Measurements from ENCODE around the gene NLRP1. TPM values are rescaled to one million over a fixed set of nuclear protein-coding genes. Genes with fewer than 3 reads are reported as not detected.

NLRP1 gene
- total and polyA plus RNA-seq, 10 of the 15 experiments (the other 5 are each of a cell fraction or from before 2014, with no cell fraction given): 2.8 to 21.8 (median 11.9) TPM

- BruUV-seq (replicated peaks): no TSS peak
- Histone ChIP-seq H3K27me3 (replicated peaks in 1 of 2; ENCODE audit: control insufficient read depth in 2 of 2, insufficient read depth in 2 of 2, low read length in 1 of 2) (no peaks in the 10 kb centered on the region), H3K79me2 (ENCODE audit: control insufficient read depth, insufficient read depth, low read length) (no peaks in the 10 kb centered on the region), H3K9me3 (replicated peaks; ENCODE audit: control insufficient read depth, insufficient read depth, low read length) (no peaks in the 10 kb centered on the region), H3K36me3 (ENCODE audit: control insufficient read depth in 2 of 2, insufficient read depth in 2 of 2, low read length in 1 of 2) (no peaks in the 10 kb centered on the region; a peak in 2 of 4 replicates), H2AFZ (ENCODE audit: control insufficient read depth, low read depth, low read length) (no peak overlapping the region), H3K4me2 (ENCODE audit: control insufficient read depth, insufficient read depth) (no peak overlapping the region), H4K20me1 (ENCODE audit: control insufficient read depth, insufficient read depth) (no peaks in the 10 kb centered on the region), H3K27ac (ENCODE audit: control insufficient read depth, insufficient read depth) (no peak overlapping the region), H3K9ac (ENCODE audit: control insufficient read depth, insufficient read depth, low read length) (no peak overlapping the region), H3K4me1 (ENCODE audit: control insufficient read depth, insufficient read depth, low read length) (no peaks in the 10 kb centered on the region), H3K4me3 (no peak overlapping the region)
- intact Hi-C loops (cut with micrococcal nuclease; ENCODE audit: unreplicated experiment): no loop called here
- in situ Hi-C loops (cut with MboI): no loop called here
- POLR2A ChIA-PET: no interaction called here
- WGBS (ENCODE audit: insufficient coverage, insufficient replicate concordance, low lambda C conversion rate, missing lambda C conversion rate): 91% methylated on average over 17 of the region's 17 CpGs
- DNase-seq (ENCODE audit: low read depth, low spot score): no peak
- RAD21 ChIA-PET (ENCODE audit: unreplicated experiment): no interaction called here
- SMC1A ChIA-PET (ENCODE audit: uncharacterized antibody, unreplicated experiment): interaction anchor here (1.0 kb wide), 1 partner anchor 10 kb away, joined by 3 read pairs; no protein-coding TSS in a partner anchor
- no peak for TF ChIP-seq TAF1 (IDR thresholded peaks at IDR 0.05; ENCODE audit: borderline replicate concordance, low read depth, low read length)
- TF ChIP-seq FOXM1 (IDR thresholded peaks at IDR 0.05; ENCODE audit: low read depth, low read length): no peak
- TF ChIP-seq NFIC (IDR thresholded peaks at IDR 0.05; ENCODE audit: low read depth, low read length): no peak
- no peak for TF ChIP-seq WRNIP1 (IDR thresholded peaks at IDR 0.05; ENCODE audit: borderline replicate concordance, low read depth, low read length)
- CTCF ChIA-PET: no interaction called here
- no peak for FAIRE-seq
- ATAC-seq: no peak
Measured at GRCh38 chr17:5511401-5512225, 72.7 kb downstream of the NLRP1 start.

- in situ Hi-C loops (cut with MboI): no loop called here
- Histone ChIP-seq H3K4me3 (no peak overlapping the region), H3K9me3 (replicated peaks; ENCODE audit: control insufficient read depth, insufficient read depth, low read length) (no peaks in the 10 kb centered on the region), H3K27me3 (replicated peaks in 1 of 2; ENCODE audit: control insufficient read depth in 2 of 2, insufficient read depth in 2 of 2, low read length in 1 of 2) (no peaks in the 10 kb centered on the region), H4K20me1 (ENCODE audit: control insufficient read depth, insufficient read depth) (no peaks in the 10 kb centered on the region), H3K79me2 (ENCODE audit: control insufficient read depth, insufficient read depth, low read length) (no peaks in the 10 kb centered on the region), H3K4me2 (ENCODE audit: control insufficient read depth, insufficient read depth) (no peak overlapping the region), H3K27ac (ENCODE audit: control insufficient read depth, insufficient read depth) (no peak overlapping the region), H2AFZ (ENCODE audit: control insufficient read depth, low read depth, low read length) (no peak overlapping the region), H3K4me1 (ENCODE audit: control insufficient read depth, insufficient read depth, low read length) (no peaks in the 10 kb centered on the region), H3K36me3 (ENCODE audit: control insufficient read depth in 2 of 2, insufficient read depth in 2 of 2, low read length in 1 of 2) (no peaks in the 10 kb centered on the region; a peak in 2 of 4 replicates), H3K9ac (ENCODE audit: control insufficient read depth, insufficient read depth, low read length) (no peak overlapping the region)
- TF ChIP-seq BCL11A (IDR thresholded peaks at IDR 0.05; ENCODE audit: low read depth, low read length) (no peak), ATF7 (IDR thresholded peaks at IDR 0.05; ENCODE audit: low read depth) (no peak), ASH2L (IDR thresholded peaks at IDR 0.05; ENCODE audit: borderline replicate concordance, low read depth) (no peak), NRF1 (conservative IDR thresholded peaks at IDR 0.05; ENCODE audit: low read depth, low read length) (no peak)
- CTCF ChIA-PET: no interaction called here
- 95% methylated on average over 7 of the region's 8 CpGs for WGBS (ENCODE audit: insufficient coverage, insufficient replicate concordance, low lambda C conversion rate, missing lambda C conversion rate)
- FAIRE-seq (no peak), ATAC-seq (no peak), DNase-seq (ENCODE audit: low read depth, low spot score) (no peak)
- intact Hi-C loops (cut with micrococcal nuclease; ENCODE audit: unreplicated experiment): no loop called here
- POLR2A ChIA-PET: no interaction called here
- RAD21 ChIA-PET (ENCODE audit: unreplicated experiment): no interaction called here
- no TSS peak for BruUV-seq (replicated peaks)
- SMC1A ChIA-PET (ENCODE audit: uncharacterized antibody, unreplicated experiment): interaction anchor here (1.0 kb wide), 1 partner anchor 10 kb away, joined by 3 read pairs; no protein-coding TSS in a partner anchor
Measured at GRCh38 chr17:5510771-5511170, 73.5 kb downstream of the NLRP1 start.
